GM21786 (cell line): ENCODE results near the gene MXRA8.

Experiments used
- ATAC-seq: cut with Tn5 transposase; IDR thresholded peaks from one replicate; pipeline ENCODE4 v1.9.1; 2021; ENCODE audit not compliant: unreplicated experiment

The MXRA8 gene

DNA sequence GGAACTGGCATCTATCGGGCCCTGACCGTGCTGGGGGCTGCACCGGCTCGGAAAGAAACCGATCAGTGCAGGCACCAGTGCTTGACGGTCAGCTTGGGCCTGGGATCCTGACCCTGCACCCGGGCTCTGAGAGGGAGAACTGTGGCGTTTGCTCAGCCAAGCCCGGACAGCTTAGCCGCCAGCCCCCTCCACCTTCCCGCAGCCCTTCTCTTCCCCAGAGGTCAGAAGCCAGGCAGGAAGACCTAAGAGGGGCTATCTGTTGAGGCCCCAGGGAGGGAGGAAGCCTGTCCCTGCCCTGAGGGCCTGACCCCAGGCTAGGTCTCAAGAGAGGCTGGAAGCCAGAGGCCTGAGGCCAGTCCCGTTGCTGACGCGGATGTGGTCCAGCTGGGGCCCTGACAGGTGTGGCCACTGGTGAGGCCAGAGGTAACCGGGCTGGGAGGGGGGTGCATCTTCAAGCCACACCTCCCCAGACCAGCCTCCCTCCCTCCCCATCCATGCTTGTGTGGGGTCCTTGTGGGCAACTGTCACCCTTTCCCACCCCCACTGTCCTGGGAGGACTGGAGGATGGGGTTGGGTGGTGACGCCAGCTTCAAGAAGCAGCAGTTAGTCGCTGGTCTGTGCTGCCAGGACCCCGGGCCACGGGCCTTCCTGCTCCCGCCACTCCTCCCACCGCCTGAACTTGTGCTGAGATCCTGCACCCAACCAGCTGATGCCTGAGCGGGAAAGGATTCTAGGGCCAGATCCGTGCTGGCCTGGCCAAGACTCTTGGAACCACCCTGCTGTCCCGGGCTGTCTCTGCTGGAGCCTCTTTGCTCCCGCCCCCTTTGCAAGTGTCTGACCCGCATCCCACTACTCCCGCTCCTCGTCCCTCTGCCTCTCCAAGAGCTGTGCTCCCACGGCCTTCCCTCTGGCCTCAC, 6.6 kb downstream of the MXRA8 start:
- ATAC-seq: no peak

DNA sequence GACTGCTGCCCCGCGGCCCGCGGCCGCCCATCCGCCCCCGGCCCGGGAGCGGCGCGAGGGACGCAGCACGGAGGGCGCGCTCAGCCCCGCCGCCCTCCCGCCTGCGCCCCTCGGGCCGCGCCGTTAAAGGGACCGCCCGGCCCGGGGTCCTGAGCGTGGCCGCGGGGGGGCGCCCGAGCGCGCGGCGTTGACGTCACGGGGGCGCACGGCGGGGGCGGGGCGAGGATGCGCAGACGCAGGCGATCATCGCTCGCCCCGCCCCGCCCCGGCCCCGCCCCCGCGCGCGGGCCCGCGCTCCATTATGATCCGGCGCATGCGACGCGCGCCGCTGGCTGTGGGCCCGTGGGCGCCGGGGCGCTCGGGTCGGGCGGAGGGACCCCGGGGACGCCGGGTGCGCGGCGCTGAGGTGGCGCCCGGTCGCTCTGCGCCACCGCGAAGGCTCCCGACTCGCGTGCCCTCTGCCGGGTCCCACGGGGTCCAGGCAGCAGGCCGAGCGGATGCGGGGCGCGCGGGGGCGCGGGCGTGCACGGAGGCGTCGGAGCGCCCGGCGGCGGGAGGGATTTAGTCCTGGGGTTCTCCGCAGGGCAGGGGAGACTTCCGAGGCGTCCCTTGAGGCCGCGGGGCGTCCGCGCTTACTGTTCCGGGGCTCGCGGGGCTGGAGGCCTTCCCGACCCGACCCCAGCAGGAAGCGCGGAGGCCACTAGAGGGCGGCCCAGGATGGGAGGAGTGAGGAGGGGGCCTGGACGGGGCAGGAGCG, 8.9 kb downstream of the MXRA8 start, which contains the start of gene DVL1:
DVL1 (minus strand) TSS at position 163 of the 757 bp plus-strand sequence. CDS start 353 bp downstream, outside the sequence.
- ATAC-seq: peak; percentile 38

DNA sequence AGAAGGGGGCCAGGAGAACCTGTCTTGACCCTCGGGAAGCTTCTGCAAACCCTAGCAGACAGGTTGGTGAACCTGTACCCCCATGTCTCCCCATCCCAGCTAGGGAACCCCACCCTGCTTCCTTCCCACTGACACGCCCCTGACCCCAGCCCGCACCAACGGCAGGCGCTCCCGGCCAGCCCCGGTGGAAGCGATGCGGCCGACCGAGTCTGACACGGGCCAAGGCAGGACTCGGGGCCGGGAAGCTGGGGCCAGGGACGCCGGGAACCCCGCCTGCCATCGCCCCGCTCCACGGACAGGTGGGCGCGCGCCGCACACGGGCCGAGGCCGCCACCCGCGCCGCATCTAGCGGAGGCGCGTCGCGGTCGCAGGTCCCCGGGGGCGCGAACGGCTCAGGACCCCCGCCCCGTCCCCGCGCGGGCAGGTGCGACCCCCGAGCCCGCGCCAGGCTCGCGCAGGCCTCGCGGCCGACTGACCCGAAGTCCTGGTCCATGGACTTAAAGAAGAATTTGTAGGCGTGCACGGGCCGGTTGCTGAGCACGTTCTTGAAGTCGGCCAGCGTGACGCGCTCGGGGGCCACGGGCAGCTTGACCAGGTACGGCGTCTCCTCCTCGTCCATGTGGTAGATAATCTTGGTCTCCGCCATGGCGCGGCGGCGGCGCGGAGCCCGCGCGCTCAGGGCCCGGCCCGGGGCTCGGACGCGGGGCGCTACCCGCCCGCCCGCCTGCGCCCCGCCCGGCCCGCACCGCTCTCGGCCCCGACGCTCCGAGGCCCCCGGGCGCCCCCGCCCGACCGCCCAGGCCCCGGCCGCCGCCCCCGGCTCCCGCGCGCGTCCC, 9.7 kb downstream of the MXRA8 start:
- peak; percentile 22 for ATAC-seq

DNA sequence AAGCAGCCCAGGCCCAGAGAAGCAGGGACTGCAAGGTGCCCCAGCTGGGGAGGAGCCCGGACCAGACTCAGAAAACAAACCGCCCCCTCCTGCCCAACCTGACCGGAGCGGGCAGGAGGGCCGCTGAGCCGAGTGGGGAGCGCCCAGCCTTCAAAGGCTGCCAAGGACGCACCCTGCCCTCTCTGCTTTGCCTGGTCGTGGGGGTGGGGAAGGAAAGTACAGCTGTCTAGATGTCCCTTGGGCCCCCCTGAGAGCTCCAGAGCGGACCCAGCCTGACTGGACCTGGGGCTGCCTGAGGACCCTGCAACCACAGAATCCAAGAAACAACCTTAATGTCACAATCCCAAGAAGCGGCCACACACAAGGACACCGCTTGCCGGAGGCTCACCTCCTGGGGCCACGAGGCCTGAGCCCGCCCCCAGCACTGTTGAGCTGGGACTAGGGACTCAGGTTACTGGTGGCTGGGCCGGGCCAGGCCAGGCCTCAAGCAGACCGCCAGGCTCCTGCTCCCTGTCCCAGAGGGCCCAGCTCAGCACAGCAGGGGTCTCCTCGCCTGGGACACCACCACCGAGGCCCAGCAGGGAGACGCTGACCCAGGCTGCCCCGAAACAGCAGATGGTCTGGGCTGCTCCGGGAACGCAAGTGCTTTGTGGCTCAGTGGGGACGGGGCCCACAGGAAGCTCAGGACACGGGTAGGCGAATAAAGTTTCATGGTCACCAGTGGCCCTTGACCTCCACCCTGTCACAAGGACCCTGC, 10.5 kb downstream of the MXRA8 start:
- no peak for ATAC-seq

DNA sequence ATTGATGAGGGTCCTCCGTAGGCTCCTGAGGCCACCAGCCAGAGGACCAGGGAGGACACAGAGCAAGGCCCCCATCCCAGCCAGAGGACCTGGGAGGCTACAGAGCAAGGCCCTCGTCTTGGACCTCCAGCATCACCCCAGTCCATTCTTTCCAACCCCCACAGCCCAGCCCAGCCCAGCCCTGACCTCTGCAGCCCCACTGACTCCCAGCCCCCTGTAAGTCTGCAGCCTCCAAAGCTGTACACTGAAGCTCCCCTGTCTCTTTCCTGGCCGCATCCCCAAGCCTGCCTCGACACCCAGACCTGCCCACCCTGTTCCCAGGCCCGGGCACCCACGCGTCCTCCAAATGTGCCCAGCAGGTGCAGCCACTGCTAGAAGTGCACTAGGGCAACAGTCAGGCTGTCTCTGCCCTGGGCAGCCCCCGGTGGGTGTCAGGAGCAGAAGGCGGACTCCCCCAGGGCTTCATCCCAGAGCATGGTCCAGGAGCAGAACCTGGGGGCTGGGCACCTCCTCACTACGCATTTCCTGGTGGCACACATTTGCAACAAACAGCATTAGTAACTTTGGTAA, 11.2 kb downstream of the MXRA8 start:
- ATAC-seq: no peak

DNA sequence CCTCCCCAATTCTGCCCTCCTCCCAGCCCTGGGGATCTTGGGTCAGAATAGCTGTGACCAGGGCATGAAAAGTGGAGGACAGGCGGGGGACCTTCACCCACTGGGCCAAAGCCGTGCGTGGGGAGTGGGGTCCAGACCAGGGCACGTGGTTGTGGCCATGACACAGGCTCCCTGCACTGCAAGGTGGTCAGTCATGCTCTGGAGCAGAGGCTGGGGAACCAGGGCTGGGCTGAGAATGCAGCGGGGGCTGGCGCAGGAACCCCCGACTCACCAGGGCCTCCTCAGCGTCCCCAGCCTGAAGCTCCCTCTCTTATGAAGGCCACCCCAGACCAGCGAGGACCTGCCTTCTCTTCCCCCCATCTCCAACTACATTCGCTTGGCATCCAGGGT, 11.9 kb downstream of the MXRA8 start:
- ATAC-seq: no peak

DNA sequence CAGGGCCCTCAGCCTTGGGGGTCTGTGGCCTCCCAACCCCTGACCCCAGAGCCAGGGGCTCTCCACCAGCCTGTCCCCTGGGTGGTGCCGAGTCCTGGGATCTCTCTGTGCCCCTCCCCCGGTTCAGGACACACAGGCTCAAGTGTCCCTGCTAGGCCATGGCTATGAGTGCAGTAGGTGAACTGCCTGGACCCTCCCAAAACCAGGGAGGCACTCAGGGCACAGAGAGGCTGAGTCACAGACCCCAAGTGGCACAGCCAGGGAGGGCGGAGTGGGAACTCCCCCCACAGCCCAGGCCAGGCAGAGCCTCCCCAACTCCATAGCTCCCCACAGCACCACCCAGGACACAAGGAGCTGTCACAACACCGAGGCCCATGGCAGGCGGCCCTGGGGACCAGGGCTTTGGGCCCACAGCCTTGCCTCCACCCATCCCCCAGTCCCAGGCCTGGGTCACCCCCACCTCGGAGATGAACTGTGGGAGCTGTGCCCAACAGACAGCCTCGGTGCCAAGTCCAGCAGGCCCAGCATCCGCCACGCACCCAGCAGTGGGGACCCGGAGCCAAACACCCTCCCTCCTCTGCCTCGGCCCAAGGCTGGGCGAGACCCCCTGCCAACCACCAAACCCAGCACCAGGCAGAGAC, 12.4 kb downstream of the MXRA8 start:
- ATAC-seq: no peak

DNA sequence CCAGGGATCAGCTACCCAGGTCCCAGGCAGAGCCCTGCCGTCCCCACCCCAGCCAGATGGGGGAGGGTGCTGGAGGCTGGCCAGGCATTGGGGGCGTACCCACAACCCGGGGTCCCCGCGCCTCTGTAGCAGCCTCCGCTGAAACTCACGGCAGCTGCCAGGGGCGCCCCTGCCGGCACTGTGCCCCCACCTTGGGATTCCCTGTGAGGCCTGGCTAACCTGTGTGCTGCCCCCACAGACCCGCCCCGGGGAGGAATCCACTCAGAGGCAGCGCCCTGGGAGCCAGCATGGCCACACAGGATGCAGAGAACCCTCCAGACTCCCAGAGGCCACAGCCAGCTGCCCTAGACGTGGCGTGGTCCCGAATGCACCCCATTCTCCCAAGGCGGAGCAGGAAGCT, 13.0 kb downstream of the MXRA8 start:
- no peak for ATAC-seq

DNA sequence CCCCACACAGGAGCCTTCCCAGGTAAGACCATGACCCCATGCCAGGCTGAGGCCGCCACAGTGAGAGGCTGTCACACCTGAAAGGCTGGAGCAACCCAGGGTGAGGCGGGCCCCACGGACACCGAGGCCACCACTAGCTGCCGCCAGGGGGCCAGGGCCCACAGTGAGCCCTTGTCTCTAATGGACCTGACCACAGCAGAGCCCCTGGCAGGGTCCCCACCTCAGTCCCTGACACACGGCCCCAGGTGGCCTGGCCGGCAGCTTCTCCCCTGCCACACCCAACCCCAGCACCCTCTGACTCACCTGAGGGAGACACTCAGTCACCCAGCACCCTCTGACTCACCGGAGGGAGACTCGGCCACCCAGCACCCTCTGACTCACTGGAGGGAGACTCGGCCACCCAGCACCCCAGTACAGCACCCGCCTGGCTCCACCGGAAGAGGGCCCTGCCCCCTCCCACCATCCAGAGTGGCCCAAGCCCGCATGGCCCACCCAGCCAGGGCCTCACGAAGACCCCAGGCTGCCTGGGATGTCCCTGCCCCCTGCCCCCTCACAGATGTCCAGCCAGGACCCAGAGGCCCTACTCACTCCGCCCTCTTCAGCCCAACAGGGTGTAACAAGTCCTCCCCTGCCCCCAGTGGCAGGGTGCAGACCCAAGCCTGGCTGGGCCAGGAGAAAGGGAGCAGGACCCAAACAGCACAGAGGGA, 13.5 kb downstream of the MXRA8 start:
- no peak for ATAC-seq

DNA sequence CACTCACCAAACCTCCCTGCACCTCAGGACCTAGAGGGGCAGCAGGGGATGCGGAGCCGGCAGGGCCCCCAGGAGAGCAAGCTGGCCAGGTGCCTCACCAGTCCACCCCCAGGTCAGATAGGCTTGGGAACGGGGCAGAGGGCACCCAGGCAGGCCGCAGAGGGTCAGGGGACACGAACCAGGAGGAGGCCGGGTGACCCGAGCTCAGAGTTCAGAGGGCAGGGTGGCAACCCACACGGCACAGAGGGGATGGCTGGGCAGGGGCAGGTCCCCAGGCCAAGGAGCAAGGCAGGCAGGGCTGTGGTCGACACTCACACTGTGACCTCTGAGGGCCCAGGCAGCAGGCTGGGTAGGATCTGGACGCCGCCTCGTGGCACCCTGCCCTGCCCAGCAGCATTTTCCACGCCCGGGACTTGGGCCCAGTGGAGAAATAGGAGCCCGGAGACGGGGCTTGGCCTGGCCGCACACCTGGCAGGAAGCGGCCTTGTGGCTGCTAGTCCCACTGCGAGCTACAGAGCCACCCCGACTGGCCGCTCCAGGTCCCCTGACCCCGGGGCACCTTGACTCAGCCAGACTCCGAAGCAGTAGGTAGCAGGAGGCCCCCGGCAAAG, 14.4 kb downstream of the MXRA8 start:
- no peak for ATAC-seq

DNA sequence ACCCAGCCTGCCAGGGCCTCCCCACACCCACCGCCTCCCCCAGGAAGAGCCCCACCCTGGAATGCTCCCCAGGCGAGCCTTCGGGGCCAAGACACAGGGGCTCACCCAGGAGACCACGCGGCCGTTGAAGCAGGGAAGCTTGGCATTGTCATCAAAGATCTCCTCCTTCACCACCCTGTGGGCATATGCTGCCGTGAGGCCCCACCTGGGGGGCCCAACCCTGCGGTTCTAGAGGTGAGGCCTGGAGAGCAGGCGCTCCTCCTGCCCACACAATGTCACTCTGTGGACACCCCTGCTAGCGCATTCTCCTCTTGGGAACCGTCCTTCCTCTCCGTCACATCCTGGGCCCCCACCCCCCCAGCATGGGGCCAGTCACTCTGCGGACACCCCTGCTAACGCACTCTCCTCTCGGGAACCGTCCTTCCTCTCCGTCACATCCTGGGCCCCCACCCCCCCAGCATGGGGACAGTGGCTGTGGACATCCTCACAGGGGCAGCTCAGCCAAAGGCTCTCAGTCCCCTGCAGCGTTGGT, 15.7 kb downstream of the MXRA8 start:
- ATAC-seq: no peak

DNA sequence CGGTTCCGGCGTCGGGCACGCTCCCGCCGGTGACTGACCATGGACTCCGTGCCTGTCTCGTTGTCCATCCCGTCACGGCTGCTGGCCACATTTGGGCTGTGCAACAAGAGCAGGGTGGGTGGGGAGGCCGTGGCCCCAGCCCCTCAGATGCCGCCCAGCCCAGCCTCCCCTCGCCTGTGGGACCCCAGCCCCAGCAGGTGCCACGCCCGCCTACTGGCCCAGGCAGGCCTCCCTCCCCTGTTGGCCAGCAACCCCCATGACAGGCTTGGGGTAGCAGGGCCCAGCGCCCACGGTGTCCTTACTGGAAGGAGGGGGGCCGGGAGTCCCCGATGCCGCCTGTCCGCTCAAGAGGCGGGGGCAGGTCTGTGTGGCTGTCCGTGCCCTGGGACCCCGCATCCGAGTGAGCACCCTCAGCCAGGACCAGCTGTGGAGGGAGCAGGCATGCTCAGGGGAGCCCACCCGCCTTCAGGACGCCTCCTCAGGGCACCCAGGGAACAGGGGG, 16.2 kb downstream of the MXRA8 start:
- no peak for ATAC-seq

DNA sequence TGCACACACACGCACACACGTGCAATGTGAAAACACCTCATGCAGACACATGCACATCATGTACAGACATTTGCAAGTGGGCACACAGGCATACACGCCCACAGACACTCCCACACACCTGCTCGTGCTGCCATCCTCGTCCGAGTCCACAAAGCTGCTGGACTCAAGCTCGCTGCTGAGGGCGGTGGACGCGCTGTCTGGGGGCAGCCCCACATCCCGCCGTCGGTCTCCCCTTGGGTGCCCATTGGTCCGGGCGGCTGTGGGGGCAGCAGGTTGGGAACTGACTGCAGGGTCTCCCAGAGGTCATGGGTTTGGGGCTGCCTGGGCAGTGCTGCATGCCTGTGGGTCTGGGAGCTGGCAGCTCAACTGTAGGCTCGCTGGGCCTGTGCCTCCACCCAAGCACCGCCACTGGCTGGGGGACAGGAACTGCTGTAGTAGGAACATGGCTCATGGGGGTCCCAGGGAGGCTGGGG, 16.8 kb downstream of the MXRA8 start:
- ATAC-seq: no peak

DNA sequence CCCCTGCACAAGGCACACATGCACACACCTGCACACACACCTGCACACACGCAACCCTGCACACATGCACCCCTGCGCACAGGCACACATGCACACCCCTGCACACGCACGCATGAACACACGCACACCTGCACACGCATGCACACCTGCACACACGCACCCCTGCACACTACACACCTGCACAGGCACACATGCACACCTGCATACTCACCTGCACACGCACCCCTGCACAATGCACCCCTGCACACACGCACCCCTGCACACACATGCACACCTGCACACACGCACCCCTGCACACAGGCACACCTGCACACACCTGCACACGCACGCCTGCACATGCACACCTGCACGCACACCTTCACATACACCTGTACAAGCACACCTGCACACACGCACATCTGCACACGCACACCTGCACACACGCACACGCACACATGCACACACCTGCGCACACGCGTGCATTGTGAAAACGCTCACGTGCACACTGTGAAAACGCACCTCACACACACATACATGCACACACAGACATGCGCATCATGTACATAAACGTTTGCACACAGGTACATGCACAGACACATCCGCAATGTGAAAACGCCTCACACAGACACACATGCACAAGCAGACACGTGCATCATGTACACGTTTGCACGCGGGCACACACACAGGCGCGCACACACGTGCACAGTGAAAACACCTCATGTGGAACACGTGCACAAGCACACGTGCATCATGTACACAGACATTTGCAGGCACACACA, 17.4 kb downstream of the MXRA8 start:
- no peak for ATAC-seq

DNA sequence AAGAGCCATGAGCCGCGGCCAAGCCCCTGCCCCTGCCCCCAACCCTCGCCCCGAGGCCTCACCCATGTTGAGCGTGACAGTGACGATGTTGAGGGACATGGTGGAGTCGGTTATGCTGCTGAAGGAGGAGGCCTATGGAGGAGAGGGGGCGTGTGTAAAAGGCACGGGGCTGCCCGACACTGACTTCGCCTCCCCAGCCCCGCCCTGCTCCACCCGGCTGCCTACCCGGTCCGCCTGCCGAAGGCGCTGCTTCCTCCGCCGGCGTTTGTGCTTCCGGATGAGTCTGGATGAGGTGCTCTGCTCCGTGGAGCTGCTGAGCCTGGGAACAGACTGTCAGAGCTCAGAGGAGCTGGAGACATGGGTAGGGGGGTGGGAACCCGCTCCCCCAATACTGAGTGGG, 18.2 kb downstream of the MXRA8 start:
- ATAC-seq: no peak

DNA sequence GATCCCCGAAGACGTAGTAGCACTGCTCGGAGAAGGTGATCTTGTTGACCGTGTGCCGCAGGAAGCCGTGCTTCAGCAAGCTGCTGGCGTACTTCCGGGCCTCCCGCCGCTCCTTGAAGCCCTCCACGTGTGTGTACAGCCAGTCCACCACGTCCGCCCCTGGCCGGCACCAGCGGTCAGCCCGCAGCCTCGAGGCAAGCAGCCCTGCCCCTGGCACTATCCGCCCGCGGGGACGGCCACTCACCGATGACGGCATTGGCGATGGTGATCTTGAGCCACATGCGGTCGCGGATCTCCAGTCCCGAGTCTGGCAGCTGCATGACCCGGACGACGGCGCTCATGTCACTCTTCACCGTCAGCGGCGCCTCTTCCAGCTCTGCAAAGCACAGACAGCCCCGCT, 20.1 kb downstream of the MXRA8 start:
- ATAC-seq: no peak

DNA sequence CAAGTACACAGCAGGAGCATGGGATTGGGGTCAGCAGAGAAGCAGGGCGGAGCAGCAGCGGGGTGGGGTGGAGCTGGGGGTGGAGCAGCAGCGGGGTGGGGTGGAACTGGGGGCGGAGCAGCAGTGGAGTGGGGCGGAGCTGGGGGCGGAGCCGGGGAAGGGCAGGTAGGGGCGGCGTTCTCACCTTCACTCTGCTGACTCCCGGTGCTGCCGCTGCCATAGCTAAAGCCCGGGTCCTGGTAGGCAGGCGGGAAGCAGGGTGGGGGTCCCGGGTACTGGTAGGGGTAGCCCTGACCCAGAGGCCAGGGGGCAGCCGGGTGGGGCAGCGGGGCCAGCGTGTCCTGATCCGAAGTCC, 20.6 kb downstream of the MXRA8 start:
- ATAC-seq: no peak
